Caki2 (cell line): ENCODE measurements around the gene TCF15. TPM values are rescaled to one million over a fixed set of nuclear protein-coding genes. Genes with fewer than 3 reads are reported as not detected.

Experiments used
- DNase-seq: peaks from one replicate; pipeline ENCODE4 v3.0.0-alpha.2; 2015; ENCODE audit warnings: low read depth
- in situ Hi-C: cut with HindIII; loops from 2 replicates; pipeline ENCODE4 v1.10.0; 2016; ENCODE audit warnings: low sequenced_read_pairs, low pct_unique_long_range_greater_than_20kb, mixed read lengths
- total RNA-seq: library from RNA; depleted of rRNA; stranded (reverse); fragments of >200 nt; shearing (Covaris generic); gene quantifications from 2 replicates; pipeline ENCODE4 v1.2.3, GENCODE V29; 2014; ENCODE audit warnings: low replicate concordance

Gene TCF15
- total RNA-seq, 1 experiment from 2014 or later, result not detected

DNA sequence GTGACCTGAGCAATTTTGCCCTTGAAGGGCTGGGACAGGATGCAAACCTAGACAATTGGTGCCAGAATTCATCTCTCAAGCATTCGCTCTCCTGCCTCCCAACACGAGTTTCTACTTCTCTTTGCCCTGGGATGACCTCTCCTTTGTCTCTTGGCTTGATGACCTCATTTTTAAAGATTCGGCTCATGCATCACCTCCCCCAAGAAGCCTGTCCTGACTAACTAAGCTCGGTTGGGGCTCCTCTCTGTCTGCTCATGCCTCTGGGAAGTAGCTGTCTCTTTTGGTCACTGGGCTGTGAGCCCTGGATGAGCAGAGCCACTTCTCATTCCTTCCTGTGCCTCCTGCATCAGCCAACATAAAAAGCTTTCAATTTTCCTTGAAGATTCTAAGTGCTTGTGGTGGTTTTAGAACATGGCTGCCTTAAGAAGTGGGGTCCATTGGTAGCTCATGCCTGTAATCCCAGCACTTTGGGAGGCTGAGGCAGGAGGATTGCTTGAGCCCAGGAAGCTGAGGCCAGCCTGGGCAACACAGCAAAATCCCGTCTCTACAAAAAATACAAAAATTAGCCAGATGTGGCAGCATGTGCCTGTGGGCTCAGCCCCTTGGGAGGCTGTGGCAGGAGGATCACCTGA, 11.1 kb upstream of the TCF15 start:
- in situ Hi-C loops, result no loop called here
- DNase-seq, result no peak

DNA sequence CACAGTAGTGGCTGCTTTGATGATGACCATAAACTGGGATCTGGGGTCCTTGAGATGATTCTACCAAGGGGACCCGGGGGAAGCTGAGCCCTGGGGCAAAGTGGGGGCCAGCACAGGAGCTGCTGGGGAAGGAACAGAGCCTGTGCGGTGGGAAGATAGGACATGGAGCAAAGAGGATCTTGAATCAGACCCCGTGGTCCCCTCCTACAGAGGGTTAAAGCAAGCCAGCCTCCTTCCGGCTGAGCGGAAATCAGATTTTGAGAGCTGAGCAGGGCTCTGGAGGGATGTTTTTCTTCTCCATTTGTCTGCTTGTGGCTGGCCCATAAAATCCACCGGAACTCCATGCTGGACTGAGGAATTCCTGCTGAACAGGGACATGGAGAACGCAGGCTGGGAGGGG, 10.1 kb upstream of the TCF15 start:
- in situ Hi-C loops, result no loop called here
- no peak for DNase-seq

DNA sequence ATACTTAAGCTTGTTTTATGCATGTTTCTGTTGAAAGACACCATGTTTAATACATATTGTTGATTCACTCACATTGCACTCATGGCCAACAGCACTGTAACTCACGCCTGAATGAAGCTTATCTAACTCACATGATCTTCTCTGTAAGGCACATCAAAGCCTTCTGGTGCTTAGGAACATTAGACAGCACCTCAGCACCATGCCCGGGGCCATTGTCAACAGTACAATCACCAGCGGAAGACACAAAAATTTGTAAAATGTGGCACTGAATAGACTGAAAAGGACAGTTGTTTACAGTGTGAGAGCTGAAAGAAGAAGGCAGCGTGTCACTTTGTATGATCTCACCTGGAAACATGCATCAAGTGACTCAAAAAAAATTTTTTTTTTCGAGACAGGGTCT, 8.9 kb upstream of the TCF15 start:
- in situ Hi-C loops, result no loop called here
- DNase-seq, result no peak

DNA sequence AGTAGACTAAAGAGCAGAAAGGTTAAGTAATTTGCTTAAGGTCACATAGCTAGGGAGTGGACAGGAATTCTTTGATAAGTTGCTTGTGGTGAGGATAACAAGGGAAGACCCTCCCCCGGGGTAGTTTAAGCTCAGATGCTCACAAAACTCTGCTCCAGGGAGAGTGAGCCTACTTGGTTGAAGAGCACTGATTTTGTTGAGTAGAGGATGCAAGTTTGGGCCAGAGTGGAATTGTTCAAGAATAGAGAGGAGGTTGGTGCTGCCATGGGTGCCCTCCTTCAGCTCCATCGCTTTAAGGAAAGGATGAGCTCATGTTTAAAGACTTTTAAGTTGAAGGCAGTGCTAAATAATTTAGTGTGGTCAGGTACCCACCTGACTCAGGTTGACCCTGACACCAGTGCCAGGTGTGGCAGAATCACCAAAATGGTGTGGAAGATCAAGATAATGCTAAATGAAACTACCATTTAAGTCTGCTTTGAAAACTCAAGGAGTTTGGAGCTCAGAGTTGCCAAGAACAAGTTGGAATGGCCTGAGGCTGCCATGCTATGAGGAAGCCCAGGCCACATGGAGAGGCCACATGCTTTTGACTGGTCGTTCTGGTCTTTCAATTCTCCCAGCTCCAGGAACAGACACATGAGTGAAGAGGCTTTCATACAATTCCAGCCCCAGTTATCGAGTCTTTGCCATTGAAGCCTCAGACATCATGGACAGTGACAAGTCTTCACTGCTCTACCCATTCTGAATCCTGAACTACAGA, 8.0 kb upstream of the TCF15 start:
- DNase-seq, result no peak
- in situ Hi-C loops, result no loop called here

DNA sequence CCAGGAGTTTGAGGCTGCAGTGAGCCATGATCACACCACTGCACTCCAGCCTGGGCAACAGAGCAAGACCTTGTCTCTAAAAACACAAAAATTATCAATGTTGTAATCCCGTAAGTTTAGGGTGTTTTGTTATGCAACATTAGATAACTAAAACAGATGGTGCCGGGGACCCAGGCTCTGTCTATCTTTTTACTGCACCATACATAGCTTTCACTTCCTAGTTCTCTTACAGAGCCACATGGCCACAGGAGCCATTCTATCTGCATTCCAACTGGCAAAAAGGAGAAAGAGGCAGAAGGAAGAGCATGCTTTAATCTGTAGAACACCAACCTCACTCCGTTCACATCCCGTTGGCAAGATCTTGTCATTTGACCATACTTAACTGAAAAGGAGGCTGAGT, 5.4 kb upstream of the TCF15 start:
- in situ Hi-C loops, result no loop called here
- DNase-seq, result no peak

DNA sequence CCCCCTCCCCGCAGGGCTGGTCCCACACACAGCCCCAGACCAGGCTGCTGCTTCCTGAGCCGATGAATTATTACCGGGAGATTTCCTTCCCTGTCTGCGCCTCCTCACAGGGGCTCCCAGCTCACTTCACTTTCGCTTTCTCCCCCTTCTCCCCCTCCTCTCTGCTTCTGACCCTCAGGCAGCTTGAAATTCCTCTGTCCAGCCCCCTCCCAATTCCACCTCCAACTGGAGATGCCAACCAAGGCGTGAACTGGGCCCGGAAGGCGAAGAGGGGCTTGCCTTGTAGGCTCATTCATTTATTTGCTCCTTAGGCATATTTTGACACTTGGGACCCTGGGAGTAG, 1.7 kb upstream of the TCF15 start:
- in situ Hi-C loops, result no loop called here
- no peak for DNase-seq

DNA sequence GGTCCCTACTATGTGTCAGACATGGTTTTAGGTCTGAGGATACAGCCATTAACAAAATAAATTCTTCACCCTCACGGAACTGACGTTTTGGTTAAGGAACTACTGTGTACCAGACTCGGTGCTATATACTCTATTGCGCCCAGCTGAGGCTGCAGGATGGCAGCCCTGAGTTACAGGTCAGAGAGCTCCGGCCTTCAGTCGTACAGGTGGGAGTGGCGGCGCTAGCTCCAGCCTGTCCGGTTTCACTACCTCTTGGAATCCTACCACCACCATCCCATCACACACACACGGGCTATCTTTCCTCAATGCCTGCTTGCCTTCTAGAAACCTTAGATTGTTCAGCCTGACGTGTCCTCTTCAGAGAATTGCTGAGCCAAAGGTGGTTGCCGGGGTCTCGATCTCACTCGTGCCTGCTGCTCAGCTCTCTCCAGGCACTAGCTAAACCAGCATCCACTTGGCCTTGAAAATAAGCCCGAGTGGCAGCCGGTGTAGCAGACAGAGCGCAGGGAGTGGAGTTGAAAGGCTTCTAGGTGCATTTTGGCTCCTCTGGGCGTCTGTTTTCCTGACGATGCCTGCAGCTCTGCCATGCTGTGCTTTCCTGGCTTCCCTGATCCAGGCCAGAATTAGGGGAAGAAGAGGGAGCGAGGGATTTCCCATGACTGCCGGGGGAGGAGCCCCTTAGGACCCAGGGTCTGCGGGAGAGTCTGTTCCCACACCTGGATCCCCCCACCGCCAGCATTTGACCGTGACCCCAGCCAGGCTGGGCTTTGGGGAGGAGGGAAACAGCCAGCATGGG, 1.1 kb upstream of the TCF15 start:
- in situ Hi-C loops, result no loop called here

DNA sequence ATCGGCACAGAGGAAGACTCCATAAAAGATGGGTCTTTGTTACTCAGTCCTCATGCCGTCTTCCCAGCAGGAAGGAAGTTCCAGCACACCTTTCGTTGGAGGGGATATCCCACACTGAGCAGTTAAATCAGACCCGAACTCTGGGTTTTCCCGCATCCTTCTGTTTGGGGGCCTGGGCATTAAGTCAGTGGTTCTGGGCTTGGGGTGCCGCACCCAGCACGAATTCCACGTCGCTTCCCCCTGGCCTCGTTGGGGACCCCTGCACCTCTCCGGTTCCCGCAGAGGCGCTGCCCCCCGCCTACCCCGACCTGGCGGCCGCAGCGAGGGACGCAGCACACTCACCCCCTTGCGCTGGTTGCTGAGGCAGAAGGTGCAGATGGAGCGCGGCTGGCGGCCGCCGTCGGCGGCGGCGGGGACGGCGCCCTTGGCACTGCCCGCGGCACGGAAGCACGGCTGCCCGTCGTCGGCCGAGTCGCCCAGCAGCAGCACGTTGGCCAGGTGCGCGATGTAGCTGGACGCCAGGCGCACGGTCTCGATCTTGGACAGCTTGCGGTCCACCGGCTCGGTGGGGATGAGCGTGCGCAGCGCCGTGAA, 641 bp downstream of the TCF15 start:
- in situ Hi-C loops, result no loop called here
- DNase-seq, result no peak

More for the DNA sequence above, 1.1 kb upstream of the TCF15 start:
- no peak for DNase-seq

DNA sequence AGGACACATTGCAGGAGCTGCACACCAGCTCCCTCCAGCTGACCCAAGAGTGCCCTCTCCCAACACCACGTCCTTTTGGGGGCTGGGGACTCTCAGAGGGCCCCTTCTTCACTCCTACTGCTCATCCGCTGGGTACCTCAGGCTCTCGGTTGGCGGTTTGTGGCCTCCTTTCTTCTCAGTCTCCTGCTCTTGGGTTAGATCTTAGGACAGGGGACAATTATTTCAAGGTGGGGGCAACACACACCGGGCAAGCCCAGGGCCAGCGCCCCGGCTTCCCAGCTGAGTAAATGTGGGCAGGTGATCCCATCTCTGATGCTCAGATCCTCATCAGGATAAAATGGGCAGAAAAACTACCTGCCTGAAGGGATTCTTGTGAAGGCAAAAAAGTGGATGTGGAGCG, 1.1 kb downstream of the TCF15 start:
- in situ Hi-C loops, result no loop called here
- DNase-seq, result no peak

DNA sequence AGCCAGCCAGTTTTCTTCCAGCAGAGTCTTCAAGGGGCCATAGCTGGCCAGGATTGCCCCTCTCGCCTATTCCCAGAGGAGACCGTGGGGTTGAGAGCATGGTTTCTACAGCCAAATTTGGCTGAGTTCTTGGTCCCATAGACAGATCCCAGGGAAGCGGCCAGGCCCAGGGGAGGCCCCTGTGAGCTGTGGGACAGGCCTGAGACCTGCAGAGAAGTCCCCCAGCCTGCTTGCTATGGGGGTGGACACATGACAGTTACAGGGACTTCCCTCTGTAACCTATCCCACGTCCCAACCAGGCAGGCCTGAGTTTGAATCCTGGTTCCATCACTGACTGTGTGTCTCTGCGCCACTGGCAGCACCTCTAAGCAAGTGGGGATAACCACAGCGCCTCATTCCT, 2.6 kb downstream of the TCF15 start:
- in situ Hi-C loops, result no loop called here
- no peak for DNase-seq

DNA sequence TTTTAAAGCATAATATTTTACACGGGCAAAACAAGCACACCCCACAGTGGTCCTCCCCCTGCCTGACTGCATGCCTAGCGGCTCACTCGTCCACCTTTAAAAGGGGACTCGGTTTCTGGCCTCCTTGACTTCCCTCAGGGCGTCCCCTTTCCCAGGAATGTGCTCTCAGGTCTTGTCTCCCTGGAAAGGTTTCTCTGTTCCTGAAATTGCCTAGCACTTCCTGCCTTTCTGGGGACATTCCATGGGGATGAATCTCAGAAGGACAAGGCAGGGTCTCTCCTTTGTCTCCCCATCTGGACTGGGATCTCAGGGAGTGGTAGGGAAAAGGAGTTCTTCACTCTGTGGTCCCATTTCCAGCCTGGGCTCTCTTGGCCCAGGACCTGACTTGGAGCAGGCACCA, 4.9 kb downstream of the TCF15 start:
- in situ Hi-C loops, result no loop called here
- no peak for DNase-seq

DNA sequence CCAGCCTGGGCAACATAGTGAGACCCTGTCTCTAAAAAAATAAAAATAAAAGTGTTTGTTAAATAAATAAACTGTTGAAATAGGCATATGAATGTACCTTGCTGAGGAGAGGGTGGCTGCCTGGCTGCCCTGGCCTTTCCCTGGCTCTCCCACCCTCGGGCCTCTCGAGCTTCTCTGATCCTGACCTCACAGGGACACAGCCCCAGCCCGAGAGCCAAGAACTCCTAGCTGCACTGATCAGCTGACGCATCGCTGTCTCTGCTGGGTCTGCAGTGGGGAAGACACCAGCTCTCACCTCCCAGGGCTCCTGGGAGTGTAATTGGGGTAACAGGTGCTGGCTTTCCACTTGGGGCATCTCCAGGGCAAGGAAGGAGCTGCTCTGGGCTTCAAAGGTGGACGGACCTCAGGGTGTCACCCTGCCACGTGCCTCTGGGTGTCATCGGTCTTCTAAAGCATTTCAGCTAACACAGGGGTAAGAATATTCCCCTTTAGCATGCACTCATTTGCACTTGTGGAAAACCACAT, 6.9 kb downstream of the TCF15 start:
- in situ Hi-C loops, result no loop called here

DNA sequence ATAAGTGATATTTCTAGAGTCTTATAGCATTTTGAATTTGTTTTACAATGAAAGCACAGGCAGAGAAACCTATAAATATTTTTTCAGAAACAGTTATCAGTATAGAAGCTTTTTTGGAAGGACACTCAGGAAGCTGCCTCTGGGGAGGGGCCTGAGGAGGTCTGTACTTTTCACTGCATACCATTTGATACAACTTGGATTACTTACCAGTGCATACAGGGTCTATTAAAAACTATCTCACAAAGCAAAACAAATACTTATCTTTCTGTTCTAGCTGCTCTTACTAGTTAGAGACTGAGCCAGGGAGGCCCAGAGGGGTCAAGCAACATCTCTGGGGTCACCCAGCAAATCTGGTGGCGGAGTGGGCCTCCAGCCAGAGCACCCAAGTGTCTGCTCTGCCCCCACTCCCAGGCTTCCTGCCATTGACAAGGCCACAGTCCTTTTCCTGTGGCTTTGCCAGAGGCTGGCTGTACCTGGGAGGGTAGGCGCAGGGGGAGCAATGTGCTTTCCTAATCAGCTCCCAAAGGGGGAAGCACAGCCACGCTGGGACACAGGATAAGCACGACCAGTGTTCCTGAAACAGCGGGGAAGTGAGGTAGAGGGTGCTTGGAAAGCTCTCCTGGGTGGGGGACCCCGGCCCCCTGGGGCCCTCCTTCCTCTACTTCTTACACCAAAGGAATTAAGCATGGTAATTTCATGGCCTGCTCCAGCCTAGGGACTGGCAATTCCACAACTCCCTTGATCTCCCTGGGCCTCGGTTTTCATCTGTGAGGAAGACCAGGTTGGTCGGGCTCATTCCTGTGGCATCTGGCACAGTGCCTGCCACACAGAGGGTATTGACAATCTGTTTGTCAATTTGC, 7.8 kb downstream of the TCF15 start:
- DNase-seq, result no peak
- in situ Hi-C loops, result no loop called here

More for the DNA sequence above, 6.9 kb downstream of the TCF15 start:
- DNase-seq, result no peak

DNA sequence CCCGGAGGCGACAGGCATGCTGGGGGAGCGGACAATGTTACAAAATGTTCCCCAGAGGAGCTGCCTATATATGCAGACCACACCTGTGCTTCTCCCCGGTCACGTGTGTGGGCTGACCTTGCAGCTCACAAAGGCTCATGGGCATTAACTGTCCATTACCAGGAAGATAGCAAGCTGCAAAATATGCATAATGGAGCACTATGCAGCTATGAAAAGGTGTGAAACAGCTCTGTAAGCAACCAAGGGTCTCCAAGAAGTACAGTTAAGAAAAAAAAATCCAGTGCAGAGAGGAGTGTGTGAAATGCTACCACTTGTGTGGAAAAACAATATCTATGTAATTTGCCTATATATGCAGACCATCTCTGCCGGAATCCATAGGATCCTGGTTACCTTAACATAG, 9.4 kb downstream of the TCF15 start:
- in situ Hi-C loops, result no loop called here
- no peak for DNase-seq

DNA sequence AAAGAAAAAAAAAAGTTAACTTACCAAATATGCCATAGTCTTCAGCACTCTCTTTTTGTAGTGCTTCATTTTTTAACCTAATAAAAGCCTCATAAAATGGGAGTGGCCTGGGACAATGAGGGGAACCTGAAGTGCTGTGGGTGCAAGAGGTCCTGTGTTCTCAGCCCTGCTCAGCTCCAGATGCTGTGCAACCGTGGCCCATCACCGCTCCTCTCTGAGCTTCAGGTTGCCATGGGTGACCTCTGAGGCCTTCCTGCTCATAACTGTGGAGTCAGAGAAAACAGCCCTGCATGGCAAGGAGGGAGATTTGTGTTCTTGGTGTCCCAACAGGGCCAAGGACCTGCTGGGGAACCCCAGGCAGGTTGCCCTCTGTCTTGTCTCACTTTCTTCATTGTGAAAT, 10.0 kb downstream of the TCF15 start:
- in situ Hi-C loops, result no loop called here

DNA sequence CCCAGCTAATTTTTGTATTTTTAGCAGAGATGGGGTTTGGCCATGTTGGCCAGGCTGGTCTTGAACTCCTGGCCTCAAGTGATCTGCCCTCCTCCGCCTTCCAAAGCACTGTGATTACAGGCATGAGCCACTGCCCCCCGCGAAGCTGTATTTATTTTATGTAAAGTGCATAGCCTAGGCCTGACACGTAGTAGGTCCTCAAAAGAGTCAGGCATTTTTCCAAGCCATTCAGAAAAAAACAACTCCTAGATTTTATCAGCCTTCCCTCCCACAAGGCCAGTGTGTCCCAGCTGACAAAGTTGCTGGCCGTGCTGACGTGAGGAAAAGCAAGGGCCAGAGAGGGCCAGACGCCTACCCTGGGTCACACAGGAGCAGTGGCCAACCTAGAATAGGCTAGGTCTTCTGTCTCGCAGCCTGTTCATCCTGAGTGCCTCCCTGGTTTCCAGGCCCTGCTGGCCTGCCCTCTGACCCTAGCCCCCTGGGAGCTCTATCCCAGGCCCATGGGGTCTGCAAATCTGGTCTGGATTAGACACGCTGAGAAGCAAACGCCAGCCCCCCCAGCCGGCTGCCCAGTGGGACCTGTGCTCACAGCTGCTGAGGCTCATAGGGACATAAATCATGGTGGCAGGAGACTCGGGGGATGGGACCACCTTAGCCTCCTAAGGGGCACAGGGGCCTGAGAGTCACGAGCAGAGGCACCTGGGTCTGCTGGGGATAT, 11.8 kb downstream of the TCF15 start:
- in situ Hi-C loops, result no loop called here

More for the DNA sequence above, 10.0 kb downstream of the TCF15 start:
- no peak for DNase-seq

DNA sequence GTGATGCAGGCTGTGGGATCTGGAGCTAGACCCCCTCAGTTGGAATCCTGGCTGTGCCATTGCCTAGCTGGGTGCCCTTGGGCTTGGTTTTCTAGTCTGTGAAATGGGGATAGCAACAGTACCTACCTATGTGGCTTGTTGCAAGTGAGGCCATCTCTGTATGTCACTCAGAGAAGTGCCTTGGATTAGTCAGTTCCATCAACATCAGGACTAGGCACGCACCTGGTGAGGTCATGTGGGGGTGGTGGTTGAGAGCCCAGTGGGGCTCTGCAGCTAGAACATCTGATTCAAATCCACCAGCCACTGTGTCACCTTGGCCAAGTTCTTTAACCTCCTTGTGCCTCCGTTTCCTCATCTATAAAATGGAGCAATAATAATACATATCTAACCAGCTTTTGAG, 12.5 kb downstream of the TCF15 start:
- in situ Hi-C loops, result no loop called here
- DNase-seq, result no peak

More for the DNA sequence above, 11.8 kb downstream of the TCF15 start:
- no peak for DNase-seq
